Measurements from ENCODE around the gene GLIPR2. TPM values are rescaled to one million over a fixed set of nuclear protein-coding genes. Genes with fewer than 3 reads are reported as not detected.

GLIPR2 gene
- total RNA-seq, 5 donors from 2014 or later (not counting 1 experiment from before 2014, with no cell fraction given) = 25.6 to 37.8 (median 28.7) TPM

DNA sequence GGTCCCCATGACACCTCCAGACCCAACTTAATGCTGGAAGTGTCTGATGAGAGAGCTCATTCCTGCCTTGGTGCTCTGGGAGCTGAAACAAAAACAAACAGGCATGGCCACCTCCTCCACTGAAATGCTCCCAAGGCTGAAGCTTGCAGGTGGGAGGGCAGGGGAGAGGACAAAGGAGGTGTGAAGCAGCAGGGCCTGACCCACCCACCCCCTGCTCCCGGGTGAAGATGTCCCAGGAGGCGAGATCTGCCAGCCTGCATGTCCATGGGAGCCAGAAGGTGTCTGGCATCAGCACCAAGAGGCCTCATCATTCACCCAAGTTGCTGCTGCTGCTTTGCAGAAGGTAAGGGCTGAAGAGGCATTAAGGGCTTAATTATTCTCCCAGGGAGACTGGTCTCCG lies 28.5 kb downstream of the GLIPR2 start:
- CTCF ChIA-PET = interaction anchor here (0.6 to 7.6 kb wide), 6 partner anchors 9 to 91 kb away, joined by 3 to 87 read pairs (median 6); no protein-coding TSS in a partner anchor
- Mint-ChIP-seq H3K27ac (peak overlapping the region in 1 of 2 donors; percentile 46), H3K4me3 (peak overlapping the region in 2 of 3 donors; percentile 21 to 67), H3K9me3 (no peaks in the 10 kb centered on the region), H3K36me3 (peaks cover 17% of the 10 kb centered on the region), H3K4me1 (peaks cover 8 to 31% (median 17%) of the 10 kb centered on the region in 3 donors), H3K27me3 (no peaks in the 10 kb centered on the region)
- ATAC-seq (replicated peaks in 1 of 4) = no peak
- Histone ChIP-seq H3K9me3 (no peaks in the 10 kb centered on the region), H3K27ac (ENCODE audit: low read length) (no peak overlapping the region), H3K4me3 (ENCODE audit: control insufficient read depth in 1 of 2, extremely low read depth in 1 of 2, low read length in 1 of 2) (no peak overlapping the region), H3K27me3 (replicated peaks in 1 of 2; ENCODE audit: control insufficient read depth in 2 of 2, extremely low read depth in 1 of 2, insufficient read depth in 2 of 2, low read length in 1 of 2) (no peaks in the 10 kb centered on the region), H3K4me1 (ENCODE audit: control insufficient read depth in 1 of 2, extremely low read depth in 1 of 2, insufficient read depth in 2 of 2, low read length in 2 of 2) (peaks cover 0 to 17% of the 10 kb centered on the region in 2 experiments), H3K36me3 (ENCODE audit: control insufficient read depth in 2 of 2, extremely low read depth in 1 of 2, insufficient read depth in 1 of 2, low read length in 1 of 2) (peaks cover 0 to 8% of the 10 kb centered on the region in 2 donors)
- POLR2A ChIA-PET = no interaction called here
- DNase-seq = no peak
- WGBS (ENCODE audit: insufficient coverage) = 90% methylated on average over 2 of the region's 3 CpGs

DNA sequence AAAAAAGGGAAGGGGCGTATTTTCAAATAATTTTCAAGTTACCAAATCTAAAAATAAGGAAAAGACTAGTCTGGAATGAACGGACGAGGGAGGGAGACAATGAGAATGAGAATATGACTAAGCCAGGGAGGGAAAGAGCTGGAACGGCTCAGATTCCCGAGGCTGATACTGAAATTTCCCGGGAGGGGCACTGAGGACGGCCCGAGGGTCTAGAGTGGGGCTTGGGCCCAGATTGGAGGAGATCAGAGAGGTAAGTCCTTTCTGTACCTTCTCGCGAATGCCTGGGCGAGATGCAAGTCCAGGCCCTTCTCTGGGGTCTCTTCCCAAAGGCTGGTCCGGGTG lies 29.3 kb downstream of the GLIPR2 start:
- H3K4me3 ChIP-seq (ENCODE audit: control insufficient read depth in 1 of 2, extremely low read depth in 1 of 2, low read length in 1 of 2) = no peak overlapping the region

GRCh38 chr9:36166168-36166927 lies 29.8 kb downstream of the GLIPR2 start:
- ATAC-seq (replicated peaks in 1 of 4) (peak; percentile 96 to 98 (median 96)), DNase-seq (peak; percentile 35 to 89 (median 70))
- 6% methylated on average over 42 of the region's 58 CpGs for WGBS (ENCODE audit: insufficient coverage)
- peaks cover 8% of the 10 kb centered on the region for H3K36me3 Mint-ChIP-seq
- peaks cover 0 to 5% of the 10 kb centered on the region in 2 donors for H3K36me3 ChIP-seq (ENCODE audit: control insufficient read depth in 2 of 2, extremely low read depth in 1 of 2, insufficient read depth in 1 of 2, low read length in 1 of 2)
- no peaks in the 10 kb centered on the region for H3K9me3 Mint-ChIP-seq
- no peaks in the 10 kb centered on the region for H3K9me3 ChIP-seq
- H3K27ac Mint-ChIP-seq = peak overlapping the region in 1 of 2 donors; percentile 64
- peak overlapping the region; percentile 59 to 60 for H3K4me3 ChIP-seq (ENCODE audit: control insufficient read depth in 1 of 2, extremely low read depth in 1 of 2, low read length in 1 of 2)
- POLR2A ChIA-PET = interaction anchor here (0.6 to 1.0 kb wide), 3 partner anchors 62 to 228 kb away, joined by 3 to 6 read pairs (median 5); no protein-coding TSS in a partner anchor
- CTCF ChIA-PET = interaction anchor here (0.6 to 7.6 kb wide), 21 partner anchors 24 to 1158 kb away, joined by 3 to 87 read pairs (median 5); partner anchors contain the start of genes GLIPR2 (in 2 of the 2) and CLTA (in 1 of the 2)
- H3K27ac ChIP-seq (ENCODE audit: low read length) = no peak overlapping the region
- H3K4me3 Mint-ChIP-seq = peak overlapping the region; percentile 63 to 78 (median 67)
- H3K27me3 ChIP-seq (replicated peaks in 1 of 2; ENCODE audit: control insufficient read depth in 2 of 2, extremely low read depth in 1 of 2, insufficient read depth in 2 of 2, low read length in 1 of 2) = peaks cover 0 to 4% of the 10 kb centered on the region in 2 experiments
- H3K27me3 Mint-ChIP-seq = peaks cover 0 to under 1% of the 10 kb centered on the region in 2 donors
- H3K4me1 ChIP-seq (ENCODE audit: control insufficient read depth in 1 of 2, extremely low read depth in 1 of 2, insufficient read depth in 2 of 2, low read length in 2 of 2) = peaks cover 0 to 17% of the 10 kb centered on the region in 2 experiments
- H3K4me1 Mint-ChIP-seq = peaks cover 8 to 23% (median 8%) of the 10 kb centered on the region in 3 donors

More for the DNA sequence above, 29.3 kb downstream of the GLIPR2 start:
- 78% methylated on average over 6 of the region's 12 CpGs for WGBS (ENCODE audit: insufficient coverage)
- H3K4me3 Mint-ChIP-seq = peak overlapping the region; percentile 17 to 67 (median 31)
- Histone ChIP-seq H3K4me1 (ENCODE audit: control insufficient read depth in 1 of 2, extremely low read depth in 1 of 2, insufficient read depth in 2 of 2, low read length in 2 of 2) (peaks cover 0 to 17% of the 10 kb centered on the region in 2 experiments), H3K27ac (ENCODE audit: low read length) (no peak overlapping the region), H3K36me3 (ENCODE audit: control insufficient read depth in 2 of 2, extremely low read depth in 1 of 2, insufficient read depth in 1 of 2, low read length in 1 of 2) (peaks cover 0 to 8% of the 10 kb centered on the region in 2 donors), H3K27me3 (replicated peaks in 1 of 2; ENCODE audit: control insufficient read depth in 2 of 2, extremely low read depth in 1 of 2, insufficient read depth in 2 of 2, low read length in 1 of 2) (no peaks in the 10 kb centered on the region), H3K9me3 (no peaks in the 10 kb centered on the region)
- H3K27ac Mint-ChIP-seq = no peak overlapping the region
- no peak for DNase-seq
- H3K27me3 Mint-ChIP-seq = no peaks in the 10 kb centered on the region
- H3K4me1 Mint-ChIP-seq = peaks cover 8 to 28% (median 14%) of the 10 kb centered on the region in 3 donors
- ChIA-PET POLR2A (no interaction called here), CTCF (interaction anchor here (0.6 to 7.6 kb wide), 11 partner anchors 25 to 1158 kb away, joined by 3 to 87 read pairs (median 7); partner anchors contain the start of genes CLTA (in 1 of the 2) and GLIPR2 (in 1 of the 2))
- peaks cover 12% of the 10 kb centered on the region for H3K36me3 Mint-ChIP-seq
- no peaks in the 10 kb centered on the region for H3K9me3 Mint-ChIP-seq
- ATAC-seq (replicated peaks in 1 of 4) = no peak

GRCh38 chr9:36169166-36169565 lies 32.6 kb downstream of the GLIPR2 start, which contains the start of gene CCIN:
Gene CCIN, plus strand, starts transcription at chr9:36169388. Its CDS starts 115 bp downstream, at chr9:36169503.
- Mint-ChIP-seq H3K4me3 (no peak within 1 kb of the TSS), H3K27ac (no peak within 1 kb of the TSS), H3K36me3 (no peaks in the 10 kb centered on the region), H3K9me3 (no peaks in the 10 kb centered on the region), H3K4me1 (peaks cover 5 to 14% (median 8%) of the 10 kb centered on the region in 3 donors), H3K27me3 (peaks cover 0 to 2% of the 10 kb centered on the region in 2 donors)
- ChIA-PET POLR2A (interaction anchor here in 1 of 2 donors (0.6 kb wide), 1 partner anchor 68 kb away, joined by 4 read pairs; no protein-coding TSS in a partner anchor), CTCF (interaction anchor here (1.0 to 7.6 kb wide), 3 partner anchors 64 to 67 kb away, joined by 4 to 87 read pairs (median 85); no protein-coding TSS in a partner anchor)
- WGBS (ENCODE audit: insufficient coverage) = 94% methylated on average over 4 of the region's 6 CpGs
- DNase-seq (no peak), ATAC-seq (replicated peaks in 1 of 4) (no peak)
- Histone ChIP-seq H3K4me1 (ENCODE audit: control insufficient read depth in 1 of 2, extremely low read depth in 1 of 2, insufficient read depth in 2 of 2, low read length in 2 of 2) (peaks cover 0 to 17% of the 10 kb centered on the region in 2 experiments), H3K27me3 (replicated peaks in 1 of 2; ENCODE audit: control insufficient read depth in 2 of 2, extremely low read depth in 1 of 2, insufficient read depth in 2 of 2, low read length in 1 of 2) (peaks cover 0 to 14% of the 10 kb centered on the region in 2 experiments), H3K27ac (ENCODE audit: low read length) (no peak within 1 kb of the TSS), H3K9me3 (no peaks in the 10 kb centered on the region), H3K36me3 (ENCODE audit: control insufficient read depth in 2 of 2, extremely low read depth in 1 of 2, insufficient read depth in 1 of 2, low read length in 1 of 2) (no peaks in the 10 kb centered on the region), H3K4me3 (ENCODE audit: control insufficient read depth in 1 of 2, extremely low read depth in 1 of 2, low read length in 1 of 2) (no peak within 1 kb of the TSS)

DNA sequence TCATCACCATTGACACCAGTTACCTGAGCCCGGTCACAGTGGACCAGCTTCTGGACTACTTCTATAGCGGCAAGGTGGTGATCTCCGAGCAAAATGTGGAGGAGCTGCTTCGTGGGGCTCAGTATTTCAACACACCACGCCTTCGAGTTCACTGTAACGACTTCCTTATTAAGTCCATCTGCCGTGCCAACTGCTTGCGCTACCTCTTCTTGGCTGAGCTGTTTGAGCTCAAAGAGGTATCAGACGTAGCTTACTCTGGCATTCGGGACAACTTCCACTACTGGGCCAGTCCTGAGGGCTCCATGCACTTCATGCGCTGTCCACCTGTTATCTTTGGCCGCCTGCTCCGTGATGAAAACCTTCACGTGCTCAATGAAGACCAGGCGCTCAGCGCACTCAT lies 33.2 kb downstream of the GLIPR2 start:
- Histone ChIP-seq H3K27me3 (replicated peaks in 1 of 2; ENCODE audit: control insufficient read depth in 2 of 2, extremely low read depth in 1 of 2, insufficient read depth in 2 of 2, low read length in 1 of 2) (peaks cover 0 to 18% of the 10 kb centered on the region in 2 experiments), H3K27ac (ENCODE audit: low read length) (no peak overlapping the region), H3K4me3 (ENCODE audit: control insufficient read depth in 1 of 2, extremely low read depth in 1 of 2, low read length in 1 of 2) (no peak overlapping the region), H3K9me3 (no peaks in the 10 kb centered on the region), H3K4me1 (ENCODE audit: control insufficient read depth in 1 of 2, extremely low read depth in 1 of 2, insufficient read depth in 2 of 2, low read length in 2 of 2) (peaks cover 0 to 14% of the 10 kb centered on the region in 2 experiments), H3K36me3 (ENCODE audit: control insufficient read depth in 2 of 2, extremely low read depth in 1 of 2, insufficient read depth in 1 of 2, low read length in 1 of 2) (no peaks in the 10 kb centered on the region)
- H3K4me1 Mint-ChIP-seq = peaks cover 5 to 13% (median 8%) of the 10 kb centered on the region in 3 donors
- ChIA-PET CTCF (interaction anchor here (0.5 to 7.6 kb wide), 2 partner anchors 9 to 68 kb away, joined by 3 to 87 read pairs; no protein-coding TSS in a partner anchor), POLR2A (interaction anchor here in 1 of 2 donors (0.6 kb wide), 1 partner anchor 9 kb away, joined by 3 read pairs; no protein-coding TSS in a partner anchor)
- no peak overlapping the region for H3K27ac Mint-ChIP-seq
- WGBS (ENCODE audit: insufficient coverage) = 93% methylated on average over 17 of the region's 17 CpGs
- ATAC-seq (replicated peaks in 1 of 4) = no peak
- no peaks in the 10 kb centered on the region for H3K36me3 Mint-ChIP-seq
- H3K9me3 Mint-ChIP-seq = no peaks in the 10 kb centered on the region
- peaks cover 0 to 2% of the 10 kb centered on the region in 2 donors for H3K27me3 Mint-ChIP-seq
- H3K4me3 Mint-ChIP-seq = no peak overlapping the region
- no peak for DNase-seq

DNA sequence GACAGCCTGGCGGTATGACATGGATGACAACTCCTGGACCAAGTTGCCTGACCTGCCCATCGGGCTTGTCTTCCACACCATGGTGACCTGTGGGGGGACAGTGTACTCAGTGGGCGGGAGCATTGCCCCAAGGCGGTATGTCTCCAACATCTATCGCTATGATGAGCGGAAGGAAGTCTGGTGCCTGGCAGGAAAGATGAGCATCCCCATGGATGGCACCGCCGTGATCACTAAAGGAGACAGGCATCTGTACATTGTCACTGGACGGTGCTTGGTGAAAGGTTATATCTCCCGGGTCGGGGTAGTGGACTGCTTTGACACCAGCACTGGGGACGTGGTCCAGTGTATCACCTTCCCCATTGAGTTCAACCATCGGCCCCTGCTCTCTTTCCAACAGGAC lies 34.0 kb downstream of the GLIPR2 start:
- Mint-ChIP-seq H3K9me3 (no peaks in the 10 kb centered on the region), H3K4me1 (peaks cover 3 to 9% (median 6%) of the 10 kb centered on the region in 3 donors), H3K27me3 (peaks cover 0 to 2% of the 10 kb centered on the region in 2 donors), H3K27ac (no peak overlapping the region), H3K36me3 (no peaks in the 10 kb centered on the region), H3K4me3 (no peak overlapping the region)
- WGBS (ENCODE audit: insufficient coverage) = 93% methylated on average over 13 of the region's 13 CpGs
- Histone ChIP-seq H3K36me3 (ENCODE audit: control insufficient read depth in 2 of 2, extremely low read depth in 1 of 2, insufficient read depth in 1 of 2, low read length in 1 of 2) (no peaks in the 10 kb centered on the region), H3K9me3 (no peaks in the 10 kb centered on the region), H3K4me1 (ENCODE audit: control insufficient read depth in 1 of 2, extremely low read depth in 1 of 2, insufficient read depth in 2 of 2, low read length in 2 of 2) (peaks cover 0 to 12% of the 10 kb centered on the region in 2 experiments), H3K27ac (ENCODE audit: low read length) (no peak overlapping the region), H3K4me3 (ENCODE audit: control insufficient read depth in 1 of 2, extremely low read depth in 1 of 2, low read length in 1 of 2) (no peak overlapping the region), H3K27me3 (replicated peaks in 1 of 2; ENCODE audit: control insufficient read depth in 2 of 2, extremely low read depth in 1 of 2, insufficient read depth in 2 of 2, low read length in 1 of 2) (peaks cover 0 to 21% of the 10 kb centered on the region in 2 experiments)
- no peak for DNase-seq
- ATAC-seq (replicated peaks in 1 of 4) = no peak
- POLR2A ChIA-PET = no interaction called here
- CTCF ChIA-PET = interaction anchor here in 1 of 2 donors (0.6 to 0.8 kb wide), 2 partner anchors 57 to 66 kb away, joined by 3 read pairs; no protein-coding TSS in a partner anchor
